ENCODE data around the gene MYF5.

DNA sequence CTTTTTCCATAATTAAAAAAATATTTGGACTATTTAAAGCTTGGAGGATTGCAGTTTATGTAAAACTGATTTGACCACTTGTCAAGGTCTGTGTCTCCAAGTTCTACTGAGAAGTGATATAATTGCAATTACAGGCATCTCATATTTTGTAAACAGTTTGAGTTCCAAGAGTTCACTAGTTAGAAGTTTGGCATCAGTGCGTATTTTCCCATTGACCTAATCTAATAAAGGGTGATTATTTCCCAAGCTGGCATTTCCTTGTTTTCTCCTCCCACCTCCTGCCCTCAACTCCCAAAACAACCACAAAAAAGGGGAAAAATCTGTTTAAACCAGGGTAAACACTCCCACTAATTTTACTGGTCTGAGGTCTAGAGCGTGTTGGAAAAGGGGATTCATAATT lies 12.3 kb upstream of the MYF5 start:
- TF ChIP-seq, protein P1, sequence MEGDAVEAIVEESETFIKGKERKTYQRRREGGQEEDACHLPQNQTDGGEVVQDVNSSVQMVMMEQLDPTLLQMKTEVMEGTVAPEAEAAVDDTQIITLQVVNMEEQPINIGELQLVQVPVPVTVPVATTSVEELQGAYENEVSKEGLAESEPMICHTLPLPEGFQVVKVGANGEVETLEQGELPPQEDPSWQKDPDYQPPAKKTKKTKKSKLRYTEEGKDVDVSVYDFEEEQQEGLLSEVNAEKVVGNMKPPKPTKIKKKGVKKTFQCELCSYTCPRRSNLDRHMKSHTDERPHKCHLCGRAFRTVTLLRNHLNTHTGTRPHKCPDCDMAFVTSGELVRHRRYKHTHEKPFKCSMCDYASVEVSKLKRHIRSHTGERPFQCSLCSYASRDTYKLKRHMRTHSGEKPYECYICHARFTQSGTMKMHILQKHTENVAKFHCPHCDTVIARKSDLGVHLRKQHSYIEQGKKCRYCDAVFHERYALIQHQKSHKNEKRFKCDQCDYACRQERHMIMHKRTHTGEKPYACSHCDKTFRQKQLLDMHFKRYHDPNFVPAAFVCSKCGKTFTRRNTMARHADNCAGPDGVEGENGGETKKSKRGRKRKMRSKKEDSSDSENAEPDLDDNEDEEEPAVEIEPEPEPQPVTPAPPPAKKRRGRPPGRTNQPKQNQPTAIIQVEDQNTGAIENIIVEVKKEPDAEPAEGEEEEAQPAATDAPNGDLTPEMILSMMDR (IDR thresholded peaks at IDR 0.05): no peak
- no peak for TF ChIP-seq POLR2A (IDR thresholded peaks at IDR 0.05)
